Bone marrow (tissue), 2 donors: ENCODE results near the gene SIRPB2.
A peak's percentile ranks its signal among the peaks of the same experiment; 100 is the strongest.

Source experiments
- DNase-seq, 2 donors: peaks; one replicate each; lab custom pipeline; 2025; lab: John Stamatoyannopoulos, UW

The SIRPB2 gene

DNA sequence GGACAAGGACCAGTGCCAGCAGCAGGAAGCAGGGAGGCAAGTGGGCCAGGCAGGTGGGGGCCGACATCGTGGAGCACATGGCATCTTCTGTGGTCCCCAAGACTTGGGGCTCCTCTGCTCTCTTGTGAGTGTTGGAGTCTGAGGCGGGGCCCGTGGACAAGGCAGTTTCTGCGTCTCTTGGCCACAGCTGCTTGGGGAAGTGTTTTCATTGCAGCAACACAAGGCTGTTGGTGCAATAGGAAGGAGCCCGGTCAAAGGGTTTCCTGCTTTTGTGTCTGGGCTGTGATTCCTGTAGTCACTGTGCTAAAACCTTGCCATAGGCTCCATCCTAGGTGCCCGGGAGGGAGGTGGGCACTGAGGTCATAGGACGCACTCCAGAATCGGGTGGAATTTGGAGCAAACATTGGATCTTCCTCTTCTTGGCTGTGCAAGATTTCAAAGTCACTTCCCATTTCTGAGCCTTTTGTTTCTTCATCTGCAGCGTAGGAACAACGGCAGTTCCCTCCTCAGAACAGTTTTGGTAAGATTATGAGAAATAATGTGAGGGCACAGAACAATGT is at the start of gene SIRPB2:
TSS of gene SIRPB2 (minus strand) at position 140 of the 560 bp plus-strand sequence. CDS start at position 79, 61 bp downstream.
- peak; percentile 35 to 37 for DNase-seq

DNA sequence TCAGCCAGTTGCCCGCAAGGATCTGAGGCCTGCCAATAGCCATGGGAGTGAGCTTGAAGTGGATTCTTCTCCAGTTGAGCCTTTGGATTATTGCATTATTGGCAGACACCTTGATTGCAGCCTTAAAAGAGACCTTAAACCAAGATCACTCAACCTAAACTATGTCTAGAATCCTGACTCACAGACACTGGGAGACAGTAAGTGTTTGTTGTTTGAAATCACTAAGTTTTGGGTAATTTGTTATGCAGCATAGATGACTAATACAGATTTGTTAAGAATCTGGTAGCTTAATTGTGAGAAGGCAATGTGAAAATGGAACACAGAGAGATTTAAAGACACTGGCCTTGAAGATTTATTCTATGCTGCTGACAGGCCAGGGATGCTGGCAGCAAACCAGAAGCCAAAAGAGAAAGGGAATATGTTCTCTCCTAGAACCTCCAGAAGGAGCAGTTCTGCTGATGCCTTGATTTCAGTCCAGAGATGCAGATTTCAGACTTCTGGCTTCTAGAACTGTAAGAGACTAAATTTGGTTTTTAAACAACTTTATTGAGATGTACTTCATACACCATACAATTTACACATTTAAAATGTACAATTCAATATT is 48.7 kb upstream of the SIRPB2 start:
- DNase-seq = no peak

DNA sequence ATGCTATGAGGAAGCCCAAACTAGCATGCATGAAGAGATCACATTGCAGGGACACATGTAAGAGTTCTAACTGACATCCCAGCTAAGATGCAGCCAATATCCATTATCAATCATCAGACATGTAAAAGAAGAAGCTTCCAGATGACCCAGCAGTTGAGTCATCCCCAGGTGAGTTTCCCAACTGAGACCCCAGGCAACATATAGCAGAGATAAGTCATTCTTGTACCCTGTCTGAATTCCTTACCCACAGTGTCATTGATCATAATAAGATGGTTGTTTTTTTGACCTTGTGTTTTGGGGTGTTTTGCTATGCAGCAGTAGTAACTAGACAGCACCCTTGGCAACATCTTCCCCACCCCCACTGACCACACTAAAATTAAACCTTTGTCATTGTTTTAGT is 47.4 kb upstream of the SIRPB2 start:
- DNase-seq = no peak

DNA sequence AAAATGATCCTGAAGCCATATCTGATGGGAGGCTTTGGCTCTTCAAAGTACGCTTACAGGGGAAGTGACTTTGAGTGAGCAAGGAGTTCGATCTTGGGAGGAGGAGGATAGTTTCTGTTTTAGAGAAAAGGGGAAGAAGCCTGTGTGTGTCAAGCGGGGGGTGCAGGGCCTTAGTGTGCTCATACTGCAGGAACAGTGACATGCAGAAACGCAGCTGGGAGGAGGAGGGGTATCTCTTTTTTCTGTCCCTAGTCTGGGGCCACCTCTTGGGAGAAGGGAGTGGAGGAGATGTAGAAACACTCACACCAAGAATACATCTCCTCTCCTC is 46.5 kb upstream of the SIRPB2 start:
- DNase-seq = peak in 1 of 2 donors; percentile 97

DNA sequence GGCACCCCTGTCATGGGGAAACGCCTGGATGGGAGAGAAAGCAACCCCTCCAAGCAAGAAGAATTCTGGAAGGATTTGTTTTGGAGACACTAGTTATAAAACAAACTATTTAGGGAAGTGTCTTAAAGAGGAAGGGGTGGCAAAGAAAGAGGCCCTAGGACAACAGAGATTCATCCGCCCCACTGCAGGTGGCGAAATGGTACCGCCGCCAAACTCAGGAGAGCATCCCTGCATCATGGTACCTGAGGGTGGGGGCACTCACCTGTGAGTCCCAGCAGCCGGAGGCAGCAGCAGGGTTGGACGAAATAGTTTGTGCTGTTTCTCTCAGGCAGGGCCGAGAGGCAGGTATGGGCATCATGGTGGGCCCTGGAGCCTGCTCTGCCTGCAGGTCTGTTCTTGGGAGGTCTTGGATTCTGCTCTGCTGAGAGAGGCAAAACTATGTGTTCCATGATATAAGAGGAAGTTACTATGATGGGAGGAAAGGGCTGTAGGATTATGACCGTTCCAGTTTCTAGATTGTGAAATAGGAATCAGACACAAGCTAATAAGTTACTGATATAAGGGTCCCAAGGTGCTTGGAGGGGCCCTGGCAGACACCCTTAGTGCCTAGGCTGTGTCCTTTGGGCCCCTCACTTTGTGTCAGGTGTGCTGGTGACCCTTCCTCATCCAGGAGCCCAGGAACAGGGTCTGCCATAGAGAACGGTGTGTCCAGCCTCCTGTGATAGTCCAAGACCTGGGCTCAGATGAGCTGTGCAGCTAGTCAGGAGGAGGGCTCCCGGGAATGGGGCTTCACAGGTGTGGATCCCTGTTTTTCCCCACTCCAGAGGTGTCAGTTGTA is 45.9 kb upstream of the SIRPB2 start:
- peak in 1 of 2 donors; percentile 54 for DNase-seq

DNA sequence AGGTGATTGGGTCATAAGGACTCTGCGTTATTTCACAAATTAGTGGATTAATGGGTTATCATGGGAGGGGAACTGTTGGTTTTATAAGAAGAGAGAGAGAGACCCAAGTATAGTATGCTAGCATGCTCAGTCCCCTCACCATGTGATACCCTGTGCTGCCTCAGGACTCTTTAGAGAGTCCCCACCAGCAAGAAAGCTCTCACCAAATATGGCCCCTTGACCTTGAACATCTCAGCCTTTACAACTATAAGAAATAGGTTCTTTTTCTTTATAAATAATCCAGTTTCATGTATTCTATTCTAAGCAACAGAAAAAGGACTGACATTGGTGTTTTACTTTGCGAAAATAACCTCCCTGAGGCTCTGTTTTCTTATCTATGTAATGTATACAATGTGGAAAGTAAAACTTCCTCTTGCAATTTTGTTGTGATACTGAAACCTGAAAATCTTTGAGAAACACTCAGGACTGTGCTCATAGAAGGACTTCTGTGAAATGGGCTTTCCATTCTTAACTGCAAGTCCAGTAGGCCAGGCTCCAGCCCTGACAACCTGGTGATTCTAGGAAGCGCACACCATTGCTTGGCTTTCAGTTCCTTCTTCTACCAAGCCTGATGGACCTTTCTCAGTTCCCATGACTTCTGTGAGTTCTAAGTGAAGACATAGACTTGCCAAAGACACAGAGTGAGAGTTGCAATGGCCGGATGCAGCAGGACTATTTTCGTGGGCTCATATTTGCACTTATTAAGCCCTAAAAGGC is 44.4 kb upstream of the SIRPB2 start:
- DNase-seq = no peak

DNA sequence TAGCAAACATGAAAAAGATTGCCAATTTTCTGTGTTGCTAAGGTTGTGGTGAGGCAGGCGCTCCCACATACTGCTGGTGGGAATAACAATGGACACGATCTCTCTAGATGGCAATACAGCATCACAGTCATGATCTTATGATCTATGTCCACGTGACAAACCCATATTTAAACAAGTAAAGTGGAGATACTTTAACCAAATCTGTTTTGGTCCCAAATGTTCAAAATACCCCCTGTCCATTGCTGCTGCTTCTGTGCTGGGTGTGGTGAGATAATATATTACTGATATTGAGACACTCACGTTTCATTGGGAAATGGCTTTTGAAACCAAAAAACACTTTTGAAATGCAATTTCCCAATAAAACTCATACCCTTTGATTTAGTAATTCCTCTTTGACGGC is 43.3 kb upstream of the SIRPB2 start:
- no peak for DNase-seq

DNA sequence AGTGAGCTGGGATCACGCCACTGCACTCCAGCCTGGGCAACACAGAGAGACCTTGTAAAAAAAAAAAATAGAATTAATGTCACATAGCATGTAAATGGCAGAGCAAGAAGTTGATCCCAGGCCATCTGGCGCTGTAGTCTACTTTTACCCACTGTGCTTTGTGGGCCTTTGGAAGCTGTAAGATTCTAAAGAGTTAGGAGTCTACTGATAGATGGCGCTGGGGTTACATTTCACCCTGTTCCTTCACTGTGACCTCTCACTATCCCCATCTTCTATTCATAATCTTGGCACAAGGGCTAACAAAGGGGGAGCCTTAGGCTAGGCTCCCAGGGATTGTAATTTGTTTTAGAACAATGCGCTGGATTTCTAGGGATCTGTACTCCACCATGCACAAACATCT is 41.8 kb upstream of the SIRPB2 start:
- no peak for DNase-seq

DNA sequence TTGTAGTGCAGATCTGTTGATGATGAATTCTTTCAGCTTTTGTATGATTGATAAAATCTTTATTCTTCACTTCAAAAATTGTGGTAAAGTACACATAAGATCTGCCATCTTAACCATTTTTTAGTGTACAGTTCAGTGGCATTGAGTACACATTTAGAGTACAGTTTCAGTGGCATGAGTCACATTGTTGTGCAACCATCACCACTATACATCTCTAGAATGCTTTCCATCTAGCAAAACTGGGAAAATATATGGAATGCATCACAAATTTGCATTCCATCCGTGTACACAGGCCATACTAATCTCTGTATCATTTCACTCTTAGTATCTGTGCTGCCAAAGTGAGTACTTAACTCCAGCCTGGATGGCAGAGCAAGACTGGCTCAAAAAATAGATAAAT is 37.6 kb upstream of the SIRPB2 start:
- no peak for DNase-seq

DNA sequence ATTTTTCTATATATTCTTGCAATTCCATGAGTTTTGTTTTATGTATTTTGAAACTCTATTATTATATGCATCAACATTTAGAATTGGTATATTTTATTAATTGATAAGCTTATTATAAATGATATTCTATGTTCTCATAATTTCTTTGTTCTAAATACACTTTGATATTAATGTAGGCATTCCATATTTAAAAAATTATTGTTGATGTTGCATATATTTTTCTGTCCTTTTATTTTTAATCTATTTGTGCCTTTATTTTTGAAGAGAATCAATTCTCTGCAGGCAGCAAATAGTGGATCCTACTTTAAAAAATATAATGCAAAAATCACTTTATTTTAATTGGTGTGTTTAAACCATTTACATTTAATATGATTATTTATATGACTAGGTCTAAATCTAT is 36.7 kb upstream of the SIRPB2 start:
- DNase-seq = no peak

DNA sequence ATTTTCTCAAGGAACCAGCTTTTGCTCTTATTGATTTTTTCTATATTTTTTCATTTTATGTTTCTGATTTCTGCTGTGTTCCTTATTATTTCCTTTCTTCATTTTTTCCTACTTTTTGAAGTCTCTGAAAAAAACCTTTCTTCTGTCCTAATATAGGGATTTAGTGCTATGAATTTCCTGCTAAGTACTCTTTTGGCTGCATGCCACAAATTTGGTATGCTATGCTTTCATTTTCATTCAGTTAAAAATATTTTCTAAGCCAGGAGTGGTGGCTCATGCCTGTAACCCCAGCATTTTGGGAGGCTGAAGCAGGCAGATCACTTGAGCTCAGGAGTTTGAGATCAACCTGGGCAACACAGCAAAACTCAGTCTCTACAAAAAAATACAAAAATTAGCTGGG is 35.7 kb upstream of the SIRPB2 start:
- no peak for DNase-seq

DNA sequence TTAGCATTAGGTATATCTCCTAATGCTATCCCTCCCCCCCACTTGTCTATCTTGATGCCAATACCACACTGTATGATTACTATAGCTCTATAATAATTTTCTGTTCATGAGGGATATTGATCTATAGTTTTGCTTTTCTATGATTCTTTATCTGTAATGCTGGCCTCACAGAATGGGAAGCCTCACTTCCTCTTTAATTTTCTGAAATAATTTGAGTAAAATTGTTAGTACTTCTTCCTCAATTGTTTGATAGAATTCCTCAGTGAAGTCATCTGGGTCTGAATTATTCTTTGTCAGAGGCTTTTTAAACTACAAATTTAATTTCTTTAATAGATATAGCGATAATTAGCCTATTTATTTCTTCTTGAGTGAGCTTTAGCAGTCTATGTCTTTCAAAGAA is 35.1 kb upstream of the SIRPB2 start:
- DNase-seq = peak in 1 of 2 donors; percentile 5

DNA sequence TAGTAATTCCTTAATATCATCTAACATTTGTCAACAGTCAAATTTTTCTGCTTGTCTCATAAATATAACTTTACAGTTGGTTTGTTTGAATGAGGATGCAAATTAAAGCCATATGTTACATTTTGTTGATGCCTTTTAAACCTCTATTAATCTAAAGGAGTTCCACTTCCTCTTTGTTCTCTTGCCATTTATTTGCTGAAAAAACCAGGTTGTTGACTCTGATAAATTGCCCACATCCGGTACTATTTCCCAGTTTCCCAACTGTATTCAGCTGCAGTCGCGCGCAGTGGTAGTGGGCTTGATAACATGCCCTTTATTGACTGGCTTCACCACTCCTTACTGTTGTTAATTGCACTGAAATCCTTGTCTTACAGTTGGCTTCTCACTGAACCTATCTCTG is 32.8 kb upstream of the SIRPB2 start:
- DNase-seq = peak in 1 of 2 donors; percentile 10

DNA sequence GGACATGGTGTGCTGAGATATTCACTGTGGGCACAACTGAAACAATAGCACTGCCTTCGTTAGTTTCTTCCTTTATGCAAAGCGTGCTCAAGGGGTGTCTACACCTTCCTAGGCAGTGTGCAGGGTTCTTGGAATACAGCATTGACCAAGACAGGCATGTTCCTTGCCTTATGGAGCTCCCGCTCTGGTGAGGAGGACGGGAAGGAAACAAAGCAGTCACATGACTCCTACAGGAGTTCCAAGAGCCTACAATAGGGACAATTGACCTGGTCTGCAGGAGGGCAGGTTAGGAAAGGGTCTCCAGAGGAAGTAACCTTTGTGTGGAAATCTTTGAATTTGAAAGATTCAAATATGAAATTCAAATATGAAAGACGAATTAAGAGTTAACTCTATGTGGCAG is 25.8 kb upstream of the SIRPB2 start:
- DNase-seq = no peak

DNA sequence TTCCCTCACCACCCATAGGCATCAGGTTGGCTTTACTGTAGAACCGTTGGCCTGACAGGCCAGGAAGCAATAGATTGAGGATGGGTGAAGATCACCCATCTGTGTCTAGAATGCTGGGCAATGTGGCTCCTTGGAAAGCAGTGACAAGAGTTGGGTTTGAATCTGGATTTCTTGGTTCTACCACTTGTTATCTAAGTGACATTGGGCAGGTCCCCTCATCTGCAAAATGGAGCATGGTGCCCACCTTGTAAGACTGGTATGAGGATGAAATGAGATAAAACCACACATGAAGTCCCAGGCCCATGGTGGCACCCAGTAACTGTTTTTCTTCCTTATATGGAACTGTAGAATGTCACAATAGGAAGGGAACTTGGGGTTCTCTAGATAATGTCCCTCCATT is 22.6 kb upstream of the SIRPB2 start:
- DNase-seq = no peak

DNA sequence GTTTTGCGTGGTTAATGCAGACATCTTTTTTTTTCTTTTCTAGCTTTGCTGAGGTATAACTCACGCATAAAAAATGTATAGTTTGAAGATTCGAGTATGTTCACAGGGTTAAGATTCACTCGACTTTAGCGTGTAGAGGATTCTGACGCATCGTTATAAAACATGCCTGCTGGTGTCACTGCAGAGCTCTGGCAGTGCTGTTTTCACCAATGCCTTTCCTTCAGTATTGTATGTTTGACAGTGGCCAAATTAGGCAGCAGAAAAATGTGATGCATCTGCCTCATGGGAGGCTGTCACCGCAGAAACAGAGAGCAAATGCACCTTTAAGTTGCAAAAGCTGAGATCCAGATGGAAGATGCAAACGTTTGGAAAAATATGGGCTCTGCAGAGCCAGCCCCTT is 18.0 kb upstream of the SIRPB2 start:
- no peak for DNase-seq

DNA sequence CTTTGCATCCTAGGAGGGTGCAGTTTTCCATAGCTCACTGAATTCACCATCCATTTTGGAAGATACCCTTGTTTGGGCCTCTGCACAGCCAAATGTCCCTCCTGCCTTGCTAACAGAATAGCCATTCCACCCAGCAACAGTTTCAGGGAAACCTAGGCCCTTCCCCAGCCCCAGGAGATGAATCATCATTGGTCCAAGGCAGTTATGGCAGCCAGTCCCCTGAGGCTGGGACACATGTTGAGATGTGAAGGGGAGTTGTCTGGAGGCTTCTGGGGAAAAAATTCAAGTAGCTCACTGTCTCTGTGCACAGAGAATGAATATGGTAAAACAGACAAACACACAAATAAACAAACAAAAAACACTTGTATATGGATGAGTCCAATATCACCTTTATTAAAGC is 17.4 kb upstream of the SIRPB2 start:
- DNase-seq = no peak

DNA sequence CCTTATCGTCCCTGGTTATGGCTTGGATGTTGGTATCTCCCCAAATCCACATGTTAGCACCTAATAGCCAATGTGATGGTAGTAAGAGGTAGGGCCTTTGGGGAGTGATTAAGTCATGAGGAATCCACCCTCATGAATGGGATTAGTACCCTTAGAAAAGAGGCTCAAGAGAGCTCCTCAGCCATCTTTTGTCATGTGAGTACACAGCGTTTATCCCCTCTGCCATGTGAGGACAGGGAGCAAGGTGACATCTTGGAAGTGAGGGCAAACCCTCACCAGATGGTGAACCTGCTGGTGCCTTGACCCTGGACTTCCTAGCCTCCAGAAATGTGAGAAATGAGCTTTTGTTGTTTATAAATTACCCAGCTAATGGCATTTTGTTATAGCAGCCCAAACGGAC is 16.1 kb upstream of the SIRPB2 start:
- no peak for DNase-seq

DNA sequence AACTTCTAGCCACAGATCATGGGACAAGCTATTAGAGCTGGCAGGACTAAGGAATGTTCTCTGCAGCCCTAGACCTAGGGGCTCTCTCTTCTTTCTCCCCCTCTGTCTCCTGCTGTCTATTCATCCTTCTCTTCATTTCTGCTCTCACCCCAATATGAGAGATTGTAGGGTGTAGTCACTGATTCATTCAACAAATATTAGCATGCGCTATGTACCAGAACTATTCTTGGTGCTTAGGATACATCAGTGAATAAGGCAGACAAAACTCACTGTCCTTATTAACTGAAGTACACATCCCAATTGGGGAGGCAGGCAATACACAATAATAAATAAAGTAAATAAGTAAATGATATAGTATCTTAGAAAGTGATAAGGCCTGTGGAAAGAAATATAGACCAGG is 14.7 kb upstream of the SIRPB2 start:
- no peak for DNase-seq

DNA sequence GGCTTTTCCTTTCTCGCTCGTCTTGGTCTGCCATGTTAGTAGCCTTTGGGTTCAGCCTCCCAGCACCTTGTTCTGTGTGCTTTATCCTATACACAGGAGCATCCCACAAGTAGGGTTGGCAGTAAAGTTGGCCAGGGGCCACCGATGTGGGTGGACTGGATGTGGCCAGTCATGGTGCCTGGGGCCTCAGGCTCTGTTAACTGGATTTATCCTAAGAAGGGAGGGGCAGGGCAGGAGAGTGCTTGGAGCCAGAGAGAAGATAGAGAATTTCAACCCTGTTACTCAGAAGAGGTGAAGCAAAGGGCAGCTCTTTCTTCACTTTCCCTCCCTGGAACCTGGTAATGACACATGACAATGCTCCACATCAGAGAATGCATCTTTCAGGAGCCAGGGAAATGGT is 14.1 kb upstream of the SIRPB2 start:
- DNase-seq = no peak

DNA sequence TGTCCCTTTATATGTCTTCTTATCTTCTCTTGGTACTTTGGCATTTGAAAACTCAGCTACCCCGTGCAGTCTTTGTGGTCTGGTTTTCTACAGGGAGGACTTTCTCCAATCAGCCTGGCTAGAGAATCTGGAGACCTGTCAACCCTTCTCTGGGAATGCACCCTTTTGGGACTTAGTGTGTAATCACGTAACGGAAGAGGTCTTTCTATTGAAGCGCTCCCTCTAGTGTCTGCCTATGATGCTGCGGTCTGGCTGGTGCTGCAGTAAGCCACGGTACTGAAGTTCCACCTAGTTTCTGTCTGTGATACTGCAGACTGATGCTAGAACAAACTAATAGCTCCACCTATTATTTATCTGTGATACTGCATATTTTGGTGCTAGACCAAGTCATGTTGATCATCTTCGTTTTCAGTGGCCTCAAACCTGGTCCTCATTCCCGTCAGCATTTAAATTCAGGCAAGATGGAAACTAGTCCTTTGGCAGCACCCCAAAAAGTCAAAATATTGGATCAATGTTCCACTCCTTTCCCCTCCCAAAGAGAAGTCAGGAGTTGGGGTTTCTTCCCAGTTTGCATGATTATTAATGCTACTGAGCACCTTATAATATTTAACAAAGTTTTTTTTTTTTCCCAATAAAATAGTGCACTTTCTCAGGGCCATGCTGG is 12.5 kb upstream of the SIRPB2 start:
- peak; percentile 20 to 91 for DNase-seq

DNA sequence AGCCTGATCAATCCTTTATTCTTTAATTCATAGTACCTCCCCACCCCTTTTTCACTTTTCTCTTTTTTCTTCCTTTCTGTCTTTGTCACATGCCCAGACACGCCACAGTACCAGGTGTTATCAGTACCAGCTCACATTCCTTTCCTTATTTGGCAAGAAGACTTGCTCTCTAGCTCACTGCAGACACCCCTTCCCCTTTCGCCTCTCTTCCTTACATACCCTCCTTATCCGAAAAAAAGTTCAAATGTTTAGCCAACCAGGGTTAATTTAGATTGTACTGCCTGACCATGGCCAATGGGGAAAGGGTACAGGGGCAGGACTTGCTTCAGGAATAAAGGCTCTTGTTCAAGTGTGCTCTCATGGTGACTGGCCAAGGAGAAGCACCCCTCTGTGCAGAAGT is 9.3 kb upstream of the SIRPB2 start:
- DNase-seq = no peak
